NCI-H2227 (cell line): ENCODE results near the gene CAPN2.
"Not testable (repeated sequence)": the region's sequence is repeated elsewhere in the genome, so short reads cannot be mapped to it uniquely, and the experiment has no call there.

Experiments used
- DNase-seq: peaks from one replicate; lab custom pipeline; 2025; ENCODE audit not compliant: unreplicated experiment; lab: John Stamatoyannopoulos, UW

CAPN2 gene

GRCh38 chr1:223716302-223716862, 4.0 kb downstream of the CAPN2 start:
- no peak for DNase-seq

- DNase-seq = no peak
Observed at GRCh38 chr1:223717123-223717522, 4.8 kb downstream of the CAPN2 start.

GRCh38 chr1:223717695-223718363, 5.5 kb downstream of the CAPN2 start:
- no peak for DNase-seq

GRCh38 chr1:223718850-223719249, 6.5 kb downstream of the CAPN2 start:
- DNase-seq = no peak

GRCh38 chr1:223720971-223721591, 8.7 kb downstream of the CAPN2 start:
- no peak for DNase-seq

GRCh38 chr1:223721658-223722607, 9.6 kb downstream of the CAPN2 start:
- DNase-seq = no peak

- no peak for DNase-seq
Observed at GRCh38 chr1:223723351-223723904, 11.1 kb downstream of the CAPN2 start.

- no peak for DNase-seq
Observed at GRCh38 chr1:223724376-223724775, 12.0 kb downstream of the CAPN2 start.

- no peak for DNase-seq
Observed at GRCh38 chr1:223725578-223725977, 13.2 kb downstream of the CAPN2 start.

GRCh38 chr1:223726380-223727001, 14.2 kb downstream of the CAPN2 start:
- no peak for DNase-seq

GRCh38 chr1:223727541-223727940, 15.2 kb downstream of the CAPN2 start:
- no peak for DNase-seq

GRCh38 chr1:223729906-223730305, 17.6 kb downstream of the CAPN2 start:
- DNase-seq = no peak

GRCh38 chr1:223730479-223731132, 18.3 kb downstream of the CAPN2 start:
- no peak for DNase-seq

GRCh38 chr1:223731133-223731770, 18.9 kb downstream of the CAPN2 start:
- peak; percentile 68 for DNase-seq

- DNase-seq = no peak
Observed at GRCh38 chr1:223732993-223733798, 20.9 kb downstream of the CAPN2 start.

- no peak for DNase-seq
Observed at GRCh38 chr1:223733898-223734852, 21.8 kb downstream of the CAPN2 start.

- DNase-seq = not testable (repeated sequence)
Observed at GRCh38 chr1:223736638-223737037, 24.3 kb downstream of the CAPN2 start.

GRCh38 chr1:223737342-223737741, 25.0 kb downstream of the CAPN2 start:
- DNase-seq = no peak
